Limb (tissue), 2 donors: ENCODE data around the gene CFAP46.

Experiments
- DNase-seq, 2 donors: peaks; one replicate each; pipeline ENCODE4 v3.0.0-alpha.2; 2016; ENCODE audit errors: extremely low spot score in 2 of 2

The CFAP46 gene

GRCh38 chr10:132790934-132791829, 151.2 kb downstream of the CFAP46 start:
- no peak for DNase-seq

- DNase-seq = no peak
Measured at GRCh38 chr10:132790470-132790869, 151.9 kb downstream of the CFAP46 start.

GRCh38 chr10:132789659-132790148, 152.7 kb downstream of the CFAP46 start:
- DNase-seq = no peak

- DNase-seq = no peak
Measured at GRCh38 chr10:132788831-132789219, 153.5 kb downstream of the CFAP46 start.

- no peak for DNase-seq
Measured at GRCh38 chr10:132788180-132788830, 154.1 kb downstream of the CFAP46 start.

GRCh38 chr10:132787495-132788179, 154.7 kb downstream of the CFAP46 start:
- DNase-seq = peak; percentile 34 to 73

- no peak for DNase-seq
Measured at GRCh38 chr10:132786884-132787494, 155.4 kb downstream of the CFAP46 start.

GRCh38 chr10:132786476-132786883, 155.9 kb downstream of the CFAP46 start:
- no peak for DNase-seq

GRCh38 chr10:132785723-132786475, 156.5 kb downstream of the CFAP46 start, which contains the start of gene NKX6-2:
NKX6-2 (minus strand) TSS chr10:132786147; CDS start chr10:132785948, 199 bp downstream.
- DNase-seq = no peak

GRCh38 chr10:132784866-132785722, 157.3 kb downstream of the CFAP46 start:
- peak in 1 of 2 donors; percentile 55 for DNase-seq

GRCh38 chr10:132783940-132784865, 158.2 kb downstream of the CFAP46 start:
- no peak for DNase-seq

- no peak for DNase-seq
Measured at GRCh38 chr10:132783165-132783939, 159.0 kb downstream of the CFAP46 start.

- DNase-seq = no peak
Measured at GRCh38 chr10:132781556-132781955, 160.8 kb downstream of the CFAP46 start.

- DNase-seq = no peak
Measured at GRCh38 chr10:132780356-132780755, 162.0 kb downstream of the CFAP46 start.

- no peak for DNase-seq
Measured at GRCh38 chr10:132779549-132780294, 162.6 kb downstream of the CFAP46 start.

GRCh38 chr10:132777441-132777840, 164.9 kb downstream of the CFAP46 start:
- DNase-seq = no peak

- no peak for DNase-seq
Measured at GRCh38 chr10:132776821-132777220, 165.5 kb downstream of the CFAP46 start.
